Right lobe of liver (tissue), 4 donors: ENCODE data around the gene CAPN13.

Experiments used
- CTCF ChIP-seq, 4 donors: fragments of 200-600 bp in 3 of 4; fragments of 450-650 bp in 1 of 4; IDR thresholded peaks; one replicate each; pipeline versions ENCODE4 v1.5.1 to v1.8.0; 2016 to 2022; ENCODE audit warnings: antibody characterized with exemption in 4 of 4, mild to moderate bottlenecking in 2 of 4
- POLR2A ChIP-seq: fragments of 450-650 bp; IDR thresholded peaks from one replicate; pipeline ENCODE4 v1.6.1; 2017; ENCODE audit warnings: antibody characterized with exemption, mild to moderate bottlenecking
- donor health status: DM: no; HTN: no; CAD: no.
- donor health status: DM: no; HTN: no; CAD: no.
- donor health status: DM: no; HTN: yes; CAD: no.

GRCh38 chr2:30729031-30729430 is 78.2 kb downstream of the CAPN13 start:
- TF ChIP-seq POLR2A (no peak), CTCF (IDR thresholded peaks at IDR 0.05) (no peak)
